K562 (cell line): ENCODE results near the gene RPL35.

Experiments
- ARID2 ChIP-seq: fragments of 450-650 bp; IDR thresholded peaks from 2 replicates; pipeline ENCODE4 v1.6.1; 2017; ENCODE audit warnings: antibody characterized with exemption, mild to moderate bottlenecking
- EZH2 ChIP-seq: IDR thresholded peaks from 2 replicates; pipeline ENCODE4 v1.6.1; 2012; ENCODE audit warnings: low read depth, mild to moderate bottlenecking, inconsistent platforms, low read length, borderline replicate concordance
- NFYB ChIP-seq: IDR thresholded peaks from 2 replicates; pipeline ENCODE4 v1.6.1; 2011; ENCODE audit warnings: mild to moderate bottlenecking, moderate library complexity; ENCODE audit not compliant: insufficient read length; ENCODE audit errors: extremely low read depth
- SREBF1 ChIP-seq: fragments of 150-350 bp; IDR thresholded peaks from 2 replicates; pipeline ENCODE4 v1.6.1; 2014; ENCODE audit warnings: antibody characterized with exemption, low read depth, low read length, borderline replicate concordance
- ZNF239 ChIP-seq: fragments of 250-450 bp; sonication (Bioruptor Pico); IDR thresholded peaks from 2 replicates; pipeline ENCODE4 v1.4.0; 2020; ENCODE audit warnings: mild to moderate bottlenecking
- TF ChIP-seq, protein P1 (sequence below): sonication (generic); formaldehyde crosslinking; IDR thresholded peaks from 2 replicates; pipeline ENCODE4 v1.8.1; 2023; ENCODE audit warnings: mild to moderate bottlenecking, missing genetic modification reagents

DNA sequence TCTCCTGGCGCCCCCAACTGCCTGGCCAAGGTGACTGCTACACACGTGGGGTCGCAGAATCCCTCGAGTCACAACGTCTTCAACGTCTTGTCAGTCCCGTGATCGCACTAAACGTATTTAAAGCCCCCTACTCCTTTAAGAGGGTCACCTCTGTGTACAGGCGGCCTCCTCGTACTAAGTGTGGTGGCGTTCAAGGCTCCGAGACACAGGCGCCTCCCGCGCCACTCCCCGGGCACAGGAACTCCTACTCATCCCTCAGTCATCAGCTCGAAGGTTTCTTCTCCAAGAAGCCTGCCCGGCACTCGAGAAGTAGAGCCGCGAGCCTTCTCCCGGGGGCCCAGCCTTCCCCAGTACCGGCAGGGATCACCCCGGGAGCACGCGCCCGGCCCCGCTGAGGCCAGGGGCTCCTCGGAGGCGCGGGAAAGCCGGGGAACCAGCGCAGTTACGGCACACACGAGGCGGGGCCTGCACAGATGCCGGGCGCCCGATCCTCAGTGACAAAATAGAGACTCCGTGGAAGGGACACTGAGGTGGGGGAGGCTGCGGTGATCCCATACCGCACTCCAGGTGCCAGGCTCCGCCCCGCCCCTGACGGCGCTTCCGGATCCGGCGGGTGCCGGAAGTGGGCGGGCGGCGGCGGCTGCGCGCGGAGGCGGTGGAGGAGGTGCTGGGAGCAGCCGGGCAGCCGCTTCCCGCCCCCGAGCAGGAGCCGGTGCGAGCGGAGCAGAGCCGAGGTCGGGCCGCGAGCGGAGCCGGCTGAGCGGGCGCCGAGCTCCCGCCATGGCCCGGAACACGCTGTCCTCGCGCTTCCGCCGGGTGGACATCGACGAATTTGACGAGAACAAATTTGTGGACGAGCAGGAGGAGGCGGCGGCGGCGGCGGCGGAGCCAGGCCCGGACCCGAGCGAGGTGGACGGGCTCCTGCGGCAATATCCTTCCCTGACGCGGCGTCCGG lies 7.0 kb upstream of the RPL35 start:
- no peak for TF ChIP-seq ARID2
- no peak for TF ChIP-seq SREBF1
- TF ChIP-seq, protein P1, sequence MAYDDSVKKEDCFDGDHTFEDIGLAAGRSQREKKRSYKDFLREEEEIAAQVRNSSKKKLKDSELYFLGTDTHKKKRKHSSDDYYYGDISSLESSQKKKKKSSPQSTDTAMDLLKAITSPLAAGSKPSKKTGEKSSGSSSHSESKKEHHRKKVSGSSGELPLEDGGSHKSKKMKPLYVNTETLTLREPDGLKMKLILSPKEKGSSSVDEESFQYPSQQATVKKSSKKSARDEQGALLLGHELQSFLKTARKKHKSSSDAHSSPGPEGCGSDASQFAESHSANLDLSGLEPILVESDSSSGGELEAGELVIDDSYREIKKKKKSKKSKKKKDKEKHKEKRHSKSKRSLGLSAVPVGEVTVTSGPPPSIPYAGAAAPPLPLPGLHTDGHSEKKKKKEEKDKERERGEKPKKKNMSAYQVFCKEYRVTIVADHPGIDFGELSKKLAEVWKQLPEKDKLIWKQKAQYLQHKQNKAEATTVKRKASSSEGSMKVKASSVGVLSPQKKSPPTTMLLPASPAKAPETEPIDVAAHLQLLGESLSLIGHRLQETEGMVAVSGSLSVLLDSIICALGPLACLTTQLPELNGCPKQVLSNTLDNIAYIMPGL (CRISPR knock-in tag), result no peak
- TF ChIP-seq EZH2, result no peak
- TF ChIP-seq ZNF239 (CRISPR knock-in tag), result no peak
- no peak for TF ChIP-seq NFYB
